ENCODE data around the gene MSTO1.
"Not testable (repeated sequence)": the region's sequence is repeated elsewhere in the genome, so short reads cannot be mapped to it uniquely, and the experiment has no call there.

Gene MSTO1

DNA sequence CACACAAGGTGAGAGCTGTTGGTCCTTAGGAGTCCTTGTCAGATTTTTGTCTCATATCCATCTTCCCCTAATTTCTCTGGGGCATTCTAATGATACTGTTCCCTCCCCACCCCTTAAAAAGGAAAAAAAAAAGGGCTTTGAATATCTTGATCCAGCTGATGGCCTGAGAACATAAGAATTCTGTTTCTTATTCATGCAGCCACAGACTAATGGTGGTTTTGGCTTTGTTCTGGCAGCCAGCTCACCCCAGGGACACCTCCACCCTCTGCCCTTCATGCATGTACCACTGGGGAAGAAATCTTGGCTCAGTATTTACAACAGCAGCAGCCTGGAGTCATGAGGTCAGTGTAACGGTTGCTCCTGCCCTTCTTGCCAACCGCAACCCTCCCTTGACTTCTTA lies 3.2 kb downstream of the MSTO1 start:
- not testable (repeated sequence) for DNase-seq (ENCODE audit: low read depth in 3 of 3)

DNA sequence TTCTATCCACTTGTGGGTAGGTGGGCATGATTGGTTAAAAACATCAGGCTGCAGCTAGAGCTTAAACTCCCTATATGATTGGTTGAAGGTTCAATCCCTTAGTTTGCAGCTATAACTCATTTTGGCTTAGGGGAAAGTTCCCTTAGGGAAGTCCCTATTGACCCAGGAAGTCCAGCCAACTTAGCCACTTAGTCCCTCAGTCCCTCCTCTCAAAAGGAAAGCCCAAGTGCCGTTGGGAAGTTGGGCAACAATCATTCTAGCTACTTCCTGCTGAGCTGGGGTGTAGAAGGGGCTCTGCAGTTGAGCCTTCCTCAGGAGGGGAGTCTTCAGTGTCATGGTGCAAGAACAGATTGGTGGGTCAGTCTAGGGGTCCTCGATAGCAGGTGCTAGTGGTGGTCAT lies 12.2 kb downstream of the MSTO1 start:
- DNase-seq (ENCODE audit: low read depth in 3 of 3): no peak

- DNase-seq (ENCODE audit: low read depth in 3 of 3): no peak
These were observed 13.3 kb downstream of the MSTO1 start for GRCh38 chr1:155623357-155623756.

- DNase-seq (ENCODE audit: low read depth in 3 of 3): not testable (repeated sequence)
These were observed 16.4 kb downstream of the MSTO1 start for GRCh38 chr1:155626428-155626827.

- no peak for DNase-seq (ENCODE audit: low read depth in 3 of 3)
These were observed 26.6 kb downstream of the MSTO1 start for GRCh38 chr1:155636397-155637153.

GRCh38 chr1:155640367-155640766 lies 30.3 kb downstream of the MSTO1 start:
- no peak for DNase-seq (ENCODE audit: low read depth in 3 of 3)

- DNase-seq (ENCODE audit: low read depth in 3 of 3): not testable (repeated sequence)
These were observed 32.7 kb downstream of the MSTO1 start for GRCh38 chr1:155642559-155643180.

DNA sequence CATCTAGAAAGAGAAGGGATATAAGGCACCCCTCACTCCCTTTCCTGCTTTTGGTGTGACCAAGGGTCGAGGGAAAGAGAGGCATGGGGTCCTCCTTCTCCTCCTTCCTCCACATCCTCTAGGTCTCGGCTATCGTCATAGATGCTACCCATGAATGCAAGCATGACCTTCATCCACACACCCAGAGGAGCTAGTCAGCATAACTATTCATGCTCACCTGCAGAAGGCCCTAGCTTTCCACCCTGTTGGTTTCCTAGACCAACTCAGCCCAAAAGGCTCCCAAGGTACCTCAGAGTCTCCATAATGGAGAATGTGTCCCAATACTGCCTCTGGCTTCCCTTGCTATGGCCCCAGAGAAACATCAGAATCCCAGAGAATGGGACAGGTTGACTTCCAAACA lies 33.2 kb downstream of the MSTO1 start:
- no peak for DNase-seq (ENCODE audit: low read depth in 3 of 3)

GRCh38 chr1:155645034-155645598 lies 35.1 kb downstream of the MSTO1 start:
- no peak for DNase-seq (ENCODE audit: low read depth in 3 of 3)

DNA sequence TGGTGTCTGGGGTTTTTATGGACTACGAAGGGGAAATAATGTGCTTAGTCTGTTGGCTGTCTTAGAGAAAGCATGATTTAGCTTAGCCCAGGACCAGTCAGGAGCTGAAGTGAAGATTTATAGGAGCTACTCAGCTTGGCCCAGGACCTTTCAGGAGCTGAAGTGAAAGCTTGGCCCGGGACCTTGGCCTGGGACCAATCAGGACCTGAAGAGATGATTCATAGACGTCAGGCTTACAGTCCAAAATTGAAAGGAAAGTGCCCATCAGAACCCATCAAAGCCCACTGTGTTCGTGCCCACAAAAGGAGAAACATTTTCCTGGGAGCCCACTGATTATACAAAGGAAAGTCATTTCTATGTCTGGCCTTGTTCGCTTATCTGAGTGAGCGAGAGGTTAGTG lies 35.6 kb downstream of the MSTO1 start:
- no peak for DNase-seq (ENCODE audit: low read depth in 3 of 3)

- no peak for DNase-seq (ENCODE audit: low read depth in 3 of 3)
These were observed 36.3 kb downstream of the MSTO1 start for GRCh38 chr1:155646307-155646706.

GRCh38 chr1:155648207-155649147 lies 38.5 kb downstream of the MSTO1 start:
- no peak for DNase-seq (ENCODE audit: low read depth in 3 of 3)

DNA sequence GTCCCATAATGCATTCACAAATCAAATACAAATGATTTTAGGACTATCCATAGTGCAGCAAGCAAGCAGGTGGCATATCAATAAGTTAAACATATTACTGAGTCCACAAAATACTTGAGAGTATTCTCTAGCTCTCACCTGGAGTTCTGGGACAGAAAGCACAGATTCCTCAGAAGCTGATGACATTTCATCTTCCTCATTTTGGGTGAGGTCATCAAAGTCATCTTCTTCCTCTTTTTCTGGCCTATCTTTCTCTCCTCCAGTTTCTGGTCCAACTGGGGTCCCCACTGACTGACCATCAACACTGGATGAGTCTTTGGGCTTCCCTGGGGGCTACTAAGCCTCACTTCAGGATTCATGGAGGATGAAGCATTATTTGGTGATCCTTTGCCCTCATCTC lies 39.7 kb downstream of the MSTO1 start:
- DNase-seq (ENCODE audit: low read depth in 3 of 3): no peak

DNA sequence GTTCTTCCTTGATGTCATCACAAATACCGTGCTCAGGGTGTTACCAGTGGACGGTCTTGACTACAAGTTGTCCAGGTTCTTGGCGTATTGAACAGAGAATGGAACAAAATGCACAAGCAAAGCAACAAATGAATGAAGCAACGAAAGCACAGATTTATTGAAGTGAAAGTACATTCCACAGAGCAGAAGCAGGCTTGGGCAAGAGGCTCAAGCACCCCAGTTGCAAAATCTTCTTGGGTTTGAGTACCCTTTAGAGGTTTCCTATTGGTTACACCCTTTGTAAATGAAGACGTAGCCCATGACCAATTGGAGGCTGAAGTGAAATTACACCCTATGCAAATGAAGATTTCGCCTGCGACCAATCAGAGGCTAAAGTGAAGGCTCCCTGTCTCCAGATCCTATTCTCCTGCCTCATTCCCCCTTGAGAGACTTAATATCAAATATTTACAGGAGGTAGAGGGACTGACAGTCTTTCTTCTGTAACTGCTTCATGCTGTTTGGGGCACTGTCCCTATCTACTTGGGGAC lies 40.3 kb downstream of the MSTO1 start:
- DNase-seq (ENCODE audit: low read depth in 3 of 3): no peak

GRCh38 chr1:155651861-155652661 lies 42.0 kb downstream of the MSTO1 start:
- DNase-seq (ENCODE audit: low read depth in 3 of 3): no peak

DNA sequence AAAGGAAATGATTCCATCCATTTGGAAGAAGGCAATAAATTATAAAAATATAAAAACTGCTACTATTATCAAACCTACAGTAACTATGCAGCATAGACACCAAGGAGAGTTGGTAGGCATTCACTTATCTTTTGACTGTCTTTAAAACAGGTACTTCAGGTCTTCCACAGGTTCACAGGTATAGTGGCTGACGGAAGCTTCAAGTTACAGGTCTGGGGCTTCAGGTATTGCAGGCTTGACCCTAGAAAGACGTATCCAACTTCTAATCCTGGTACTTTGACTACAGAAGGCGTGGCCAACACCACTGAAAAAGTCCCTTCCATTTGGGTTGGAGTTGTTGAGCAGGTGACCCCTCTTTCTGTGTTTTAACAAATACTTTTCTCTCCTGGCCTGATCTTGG lies 42.9 kb downstream of the MSTO1 start:
- no peak for DNase-seq (ENCODE audit: low read depth in 3 of 3)

DNA sequence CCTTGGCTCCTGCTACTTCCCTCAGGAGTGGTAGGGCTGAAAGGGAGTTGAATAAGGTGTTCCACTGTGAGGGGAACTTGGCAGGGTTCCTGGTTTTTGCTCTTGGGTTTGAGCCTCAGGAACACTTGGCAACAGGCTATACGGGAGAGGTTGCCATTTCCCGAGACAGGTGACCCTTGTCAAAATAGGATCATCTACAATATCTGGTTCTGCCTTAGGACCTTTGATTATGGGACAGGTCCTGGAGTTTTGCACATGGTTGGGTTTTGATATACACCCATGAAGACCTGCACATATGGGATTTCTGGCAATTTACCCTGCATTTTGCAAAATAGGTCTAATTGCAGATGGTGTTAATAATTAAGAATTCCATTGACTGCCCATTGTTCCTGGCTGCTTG lies 47.4 kb downstream of the MSTO1 start:
- no peak for DNase-seq (ENCODE audit: low read depth in 3 of 3)

DNA sequence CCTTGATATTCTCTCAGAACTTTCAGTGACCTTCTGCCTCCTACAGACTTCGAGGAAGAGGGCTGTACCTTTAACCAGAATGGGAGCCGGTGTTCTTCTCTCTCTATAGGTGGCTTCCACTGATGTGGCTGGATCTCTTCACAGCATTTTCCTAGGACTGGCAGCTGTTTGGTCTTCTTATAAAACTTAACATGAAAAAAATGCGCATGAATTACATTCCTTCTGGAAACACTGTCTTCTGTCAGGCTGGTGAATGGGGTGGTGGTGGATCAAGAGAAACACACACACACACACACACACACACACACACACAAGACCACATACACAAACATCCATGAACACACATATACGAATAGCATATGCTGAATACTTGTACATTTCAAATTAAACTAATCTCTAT lies 51.2 kb downstream of the MSTO1 start:
- DNase-seq (ENCODE audit: low read depth in 3 of 3): not testable (repeated sequence)
